Spinal cord (tissue), 10 donors: ENCODE measurements around the gene DDX56. TPM values are rescaled to one million over a fixed set of nuclear protein-coding genes. Genes with fewer than 3 reads are reported as not detected.

ENCODE experiments used
- DNase-seq, 6 donors: peaks; one replicate each; pipeline versions ENCODE4 v3.0.0 to v3.0.0-alpha.2; 2013 to 2015; ENCODE audit warnings: low spot score in 6 of 6, low read depth in 4 of 6
- H3K27ac ChIP-seq: one replicate; pipeline ENCODE4 v1.5.1; 2013; ENCODE audit warnings: low read depth, low read length, control low read depth
- H3K27me3 ChIP-seq: one replicate; pipeline ENCODE4 v1.6.1; 2013; ENCODE audit warnings: low read length; ENCODE audit not compliant: control insufficient read depth, insufficient read depth
- H3K36me3 ChIP-seq: one replicate; pipeline ENCODE4 v1.6.1; 2013; ENCODE audit warnings: low read length; ENCODE audit not compliant: control insufficient read depth, insufficient read depth
- H3K4me1 ChIP-seq: one replicate; pipeline ENCODE4 v1.6.1; 2013; ENCODE audit warnings: low read length; ENCODE audit not compliant: control insufficient read depth, insufficient read depth
- H3K4me3 ChIP-seq: one replicate; pipeline ENCODE4 v1.5.1; 2013; ENCODE audit warnings: low read depth, low read length, control low read depth
- H3K9me3 ChIP-seq: one replicate; pipeline ENCODE4 v1.6.1; 2013; ENCODE audit warnings: low read length; ENCODE audit not compliant: control insufficient read depth, insufficient read depth
- WGBS: methylation state at CpG from one replicate; pipeline ENCODE4 v1.1.5; 2013; ENCODE audit warnings: missing lambda C conversion rate; ENCODE audit not compliant: insufficient coverage; 5-methylcytosine and 5-hydroxymethylcytosine counted together
- polyA plus RNA-seq, 2 donors: library from polyadenylated mRNA; unstranded; fragments of 120-200 nt; gene quantifications; one replicate each; pipeline ENCODE4 v1.2.1, GENCODE V29; 2013; ENCODE audit not compliant: insufficient read length in 2 of 2
- total RNA-seq, 2 donors: library from RNA; depleted of rRNA in 1 of 2; stranded (reverse); fragments of 120-200 nt in 1 of 2; fragments of >200 nt in 1 of 2; gene quantifications; one replicate each; pipeline versions ENCODE4 v1.2.3 to v1.2.4, GENCODE V29; 2013 to 2014
- donor health status: healthy.

The DDX56 gene
- total and polyA plus RNA-seq, 4 donors = 37.0 to 80.4 (median 60.8) TPM

DNA sequence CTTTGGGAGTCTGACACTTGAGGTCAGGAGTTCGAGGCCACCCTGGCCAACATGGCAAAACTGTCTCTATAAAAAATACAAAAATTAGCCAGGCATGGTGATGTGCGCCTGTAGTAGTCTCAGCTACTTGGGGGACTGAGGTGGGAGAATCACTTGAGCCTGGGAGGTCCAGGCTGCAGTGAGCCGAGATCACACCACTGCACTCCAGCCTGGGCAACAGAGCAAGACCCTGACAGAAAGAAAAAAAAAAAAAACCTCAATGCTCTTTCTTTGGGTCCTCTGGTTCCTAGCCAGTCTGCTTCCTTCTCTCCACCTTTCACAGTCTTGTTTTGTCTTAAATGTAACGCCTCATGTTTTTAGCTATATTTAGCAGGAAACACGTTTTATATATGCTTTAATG is 42.1 kb upstream of the DDX56 start:
- 100% methylated on average over 1 of the region's 5 CpGs for WGBS

DNA sequence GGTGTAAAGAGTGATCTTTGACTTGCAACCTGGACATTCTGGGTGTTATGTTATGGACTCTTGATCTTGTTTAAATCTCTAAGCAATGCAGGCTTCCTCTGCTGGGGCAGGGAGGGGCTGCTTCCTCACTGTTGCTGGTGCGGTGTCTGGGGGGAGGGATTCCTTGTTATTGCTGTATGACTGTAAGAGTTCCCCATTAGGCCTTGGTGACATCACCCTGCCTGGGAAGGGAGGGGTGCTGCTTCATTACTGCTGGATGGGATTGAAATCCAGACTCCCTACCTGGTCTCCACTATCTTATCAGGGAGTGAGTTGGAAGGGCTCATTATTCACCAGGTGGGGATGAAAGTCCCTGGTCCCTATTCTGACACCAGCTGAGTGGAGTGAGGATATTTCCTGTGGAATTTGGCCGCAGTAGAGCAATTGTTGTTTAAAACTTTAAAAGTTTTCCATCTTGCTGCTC is 41.5 kb upstream of the DDX56 start:
- Histone ChIP-seq H3K36me3 (no peaks in the 10 kb centered on the region), H3K4me3 (no peak overlapping the region), H3K9me3 (no peaks in the 10 kb centered on the region), H3K27me3 (no peaks in the 10 kb centered on the region), H3K4me1 (peaks cover 2% of the 10 kb centered on the region), H3K27ac (no peak overlapping the region)
- WGBS = 100% methylated on average over 2 of the region's 2 CpGs
- no peak for DNase-seq

More for the DNA sequence above, 42.1 kb upstream of the DDX56 start:
- H3K4me3 ChIP-seq = no peak overlapping the region
- no peak for DNase-seq
- no peaks in the 10 kb centered on the region for H3K36me3 ChIP-seq
- H3K4me1 ChIP-seq = peaks cover 2% of the 10 kb centered on the region
- H3K27me3 ChIP-seq = no peaks in the 10 kb centered on the region
- H3K27ac ChIP-seq = no peak overlapping the region
- no peaks in the 10 kb centered on the region for H3K9me3 ChIP-seq

DNA sequence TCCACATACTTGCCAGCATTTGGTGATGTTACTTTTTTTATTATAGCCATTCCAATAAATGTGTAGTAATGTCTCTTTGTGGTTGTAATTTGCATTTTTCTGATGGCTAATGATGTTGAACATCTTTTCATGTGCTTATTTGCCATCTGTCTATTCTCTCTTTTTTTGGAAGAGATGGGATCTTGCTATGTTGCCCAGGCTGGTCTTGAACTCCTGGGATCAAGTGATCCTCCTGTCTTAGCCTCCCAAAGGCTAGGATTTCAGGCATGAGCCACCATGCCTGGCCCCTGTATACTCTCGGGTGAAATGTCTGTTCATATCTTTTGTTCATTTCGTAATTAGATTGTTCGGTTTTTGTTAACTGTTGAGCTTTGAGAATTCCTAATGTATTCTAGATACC is 36.1 kb upstream of the DDX56 start:
- DNase-seq = no peak
- peaks cover 20% of the 10 kb centered on the region for H3K4me1 ChIP-seq
- WGBS = 80% methylated on average over 1 of the region's 3 CpGs

DNA sequence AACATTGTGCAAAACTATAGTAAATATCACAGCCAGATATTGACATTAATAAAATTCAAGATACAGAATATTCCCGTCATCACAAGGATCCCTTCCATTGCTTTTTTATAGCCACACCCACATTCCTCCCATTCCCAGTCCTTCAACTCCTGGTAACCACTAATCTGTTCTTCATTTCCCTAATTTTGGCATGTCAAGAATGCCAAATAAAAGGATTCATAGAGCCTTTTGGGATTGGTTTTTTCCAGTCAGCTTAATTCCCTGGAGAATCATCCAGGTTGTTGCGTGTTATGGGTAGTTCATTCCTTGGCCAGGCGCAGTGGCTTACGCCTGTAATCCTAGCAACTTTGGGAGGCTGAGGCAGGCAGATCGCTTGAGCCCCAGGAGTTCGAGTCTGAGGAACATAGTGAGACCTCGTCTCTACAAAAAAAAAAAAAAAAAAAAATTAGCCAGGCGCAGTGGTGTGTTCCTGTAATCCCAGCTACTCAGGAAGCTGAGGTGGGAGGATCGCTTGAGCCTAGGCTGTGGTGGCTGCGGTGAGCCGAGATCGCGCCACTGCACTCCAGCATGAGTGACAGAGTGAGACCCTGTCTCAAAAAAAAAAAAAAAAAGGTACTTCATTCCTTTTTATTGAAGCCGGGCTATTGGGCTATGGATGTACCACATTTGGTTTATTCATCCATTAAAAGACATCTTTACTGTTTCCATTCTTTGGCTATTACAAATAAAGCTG is 35.4 kb upstream of the DDX56 start:
- Histone ChIP-seq H3K4me3 (no peak overlapping the region), H3K27me3 (no peaks in the 10 kb centered on the region), H3K4me1 (peaks cover 20% of the 10 kb centered on the region), H3K36me3 (no peaks in the 10 kb centered on the region), H3K27ac (no peak overlapping the region), H3K9me3 (no peaks in the 10 kb centered on the region)
- WGBS = 92% methylated on average over 7 of the region's 14 CpGs
- DNase-seq = no peak

More for the DNA sequence above, 36.1 kb upstream of the DDX56 start:
- Histone ChIP-seq H3K27ac (no peak overlapping the region), H3K9me3 (no peaks in the 10 kb centered on the region), H3K4me3 (no peak overlapping the region), H3K27me3 (no peaks in the 10 kb centered on the region), H3K36me3 (no peaks in the 10 kb centered on the region)

DNA sequence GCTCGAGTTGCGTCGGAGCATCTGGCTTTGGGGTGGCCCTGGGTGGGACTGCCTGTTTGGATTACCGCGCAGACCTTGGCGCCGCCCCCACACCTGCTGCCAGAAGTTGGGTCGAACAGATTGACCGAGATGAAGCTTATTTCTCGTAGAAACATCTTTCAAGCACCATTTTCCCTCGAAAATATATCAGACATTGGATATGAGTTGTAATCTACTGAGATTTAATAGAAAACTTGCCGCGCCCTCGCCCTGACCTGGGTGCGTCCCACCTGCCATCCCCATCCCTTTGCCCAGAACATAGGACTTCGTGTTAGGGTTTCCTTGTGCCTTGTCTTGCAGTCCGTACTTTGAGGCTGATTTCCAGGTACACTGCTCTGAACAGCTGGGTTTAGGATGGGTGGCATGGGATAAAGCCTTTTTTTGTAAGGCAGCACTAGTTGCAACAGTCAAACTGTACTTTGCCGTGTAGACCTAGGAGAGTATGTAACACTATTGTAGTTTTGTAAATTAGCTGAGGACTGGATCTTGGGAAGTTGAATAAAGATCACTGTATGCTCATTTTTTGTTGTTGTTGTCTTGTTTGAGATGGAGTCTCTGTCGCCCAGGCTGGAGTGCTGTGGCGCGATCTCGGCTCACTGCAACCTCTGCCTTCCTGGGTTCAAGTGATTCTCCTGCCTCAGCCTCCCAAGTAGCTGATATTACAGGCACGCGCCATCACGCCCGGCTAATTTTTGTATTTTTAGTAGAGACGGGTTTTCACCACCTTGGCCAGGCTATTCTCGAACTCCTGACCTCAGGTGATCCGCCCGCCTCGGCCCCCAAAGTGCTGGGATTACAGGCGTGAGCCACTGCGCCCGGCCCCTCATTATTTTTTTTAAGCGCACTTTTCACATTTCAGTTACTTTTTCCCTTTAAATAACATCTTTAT is 33.7 kb upstream of the DDX56 start:
- DNase-seq = no peak
- WGBS = 42% methylated on average over 18 of the region's 35 CpGs
- peak overlapping the region; percentile 94 for H3K27ac ChIP-seq
- no peaks in the 10 kb centered on the region for H3K27me3 ChIP-seq
- no peaks in the 10 kb centered on the region for H3K9me3 ChIP-seq
- no peaks in the 10 kb centered on the region for H3K36me3 ChIP-seq
- H3K4me1 ChIP-seq = peaks cover 20% of the 10 kb centered on the region
- H3K4me3 ChIP-seq = peak overlapping the region; percentile 95

DNA sequence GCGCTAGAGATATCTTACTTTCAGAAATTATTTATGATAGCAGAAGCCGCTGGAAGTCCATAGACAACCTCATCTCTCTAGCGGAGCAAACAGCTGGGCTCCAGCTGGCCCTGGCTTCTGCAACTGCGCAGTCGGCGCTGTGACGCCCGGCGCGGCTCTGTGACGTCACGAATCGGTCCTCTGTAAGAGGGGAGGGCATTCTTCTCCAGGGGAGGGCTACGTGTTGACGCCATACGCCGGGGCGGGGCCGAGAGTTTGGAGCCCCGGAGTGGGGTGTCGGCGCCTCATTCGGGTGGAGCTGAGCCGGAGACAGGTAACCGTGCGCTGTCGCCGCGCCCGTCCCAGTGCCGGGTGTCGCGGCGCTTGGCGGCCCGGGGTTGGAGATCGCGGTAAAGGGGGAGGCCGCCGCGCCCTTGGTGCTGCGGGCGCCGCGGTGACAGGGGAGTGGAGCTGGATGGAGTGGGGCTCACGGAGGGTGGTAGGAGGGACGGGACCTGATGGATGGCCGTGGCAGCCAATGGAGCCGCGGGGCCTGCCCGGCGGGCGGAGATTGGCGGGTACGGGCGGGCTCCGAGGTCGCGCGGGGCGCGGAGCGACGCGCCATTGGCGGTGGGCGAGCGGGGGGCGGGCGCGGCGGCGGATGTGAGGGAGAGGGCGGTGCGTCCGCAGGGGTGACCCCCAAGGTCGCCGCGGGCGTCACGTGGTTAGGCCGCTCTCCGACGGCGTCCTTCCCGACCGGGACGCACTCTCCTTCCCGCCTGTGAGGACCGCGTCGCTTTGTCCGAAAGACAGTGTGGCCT is 32.8 kb upstream of the DDX56 start, which contains the start of gene OGDH:
Gene OGDH (plus strand): TSS at position 287 of the 800 bp plus-strand sequence. CDS start 17,717 bp downstream, outside the sequence.
- H3K4me3 ChIP-seq = peak within 1 kb of the TSS; percentile 95
- no peaks in the 10 kb centered on the region for H3K27me3 ChIP-seq
- peaks cover 20% of the 10 kb centered on the region for H3K4me1 ChIP-seq
- no peaks in the 10 kb centered on the region for H3K9me3 ChIP-seq
- no peaks in the 10 kb centered on the region for H3K36me3 ChIP-seq
- peak within 1 kb of the TSS; percentile 94 for H3K27ac ChIP-seq
- DNase-seq = peak; percentile 95 to 100 (median 98)
- WGBS = 0% methylated on average over 91 of the region's 93 CpGs

DNA sequence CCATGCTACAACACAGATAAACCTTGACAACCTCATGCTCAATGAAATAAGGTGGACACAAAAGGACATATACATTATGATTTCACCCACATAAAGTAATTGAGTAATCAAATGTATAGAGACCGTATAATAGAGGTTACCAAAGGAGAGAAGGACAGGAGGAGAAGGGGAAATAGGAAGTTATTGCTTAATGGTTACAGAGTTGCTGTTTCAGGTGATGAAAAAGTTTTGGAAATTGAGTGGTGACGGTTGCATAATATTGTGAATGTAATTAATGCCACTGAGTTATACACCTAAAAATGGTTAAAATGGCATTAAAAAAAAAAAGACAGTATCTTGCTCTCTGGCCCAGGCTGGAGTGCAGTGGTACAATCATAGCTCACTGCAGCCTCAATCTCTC is 31.2 kb upstream of the DDX56 start:
- DNase-seq = no peak
- Histone ChIP-seq H3K4me1 (peaks cover 20% of the 10 kb centered on the region), H3K27me3 (no peaks in the 10 kb centered on the region), H3K36me3 (no peaks in the 10 kb centered on the region), H3K9me3 (no peaks in the 10 kb centered on the region), H3K27ac (no peak overlapping the region), H3K4me3 (no peak overlapping the region)
- no CpG with 5 or more reads among the region's 2 CpGs for WGBS

DNA sequence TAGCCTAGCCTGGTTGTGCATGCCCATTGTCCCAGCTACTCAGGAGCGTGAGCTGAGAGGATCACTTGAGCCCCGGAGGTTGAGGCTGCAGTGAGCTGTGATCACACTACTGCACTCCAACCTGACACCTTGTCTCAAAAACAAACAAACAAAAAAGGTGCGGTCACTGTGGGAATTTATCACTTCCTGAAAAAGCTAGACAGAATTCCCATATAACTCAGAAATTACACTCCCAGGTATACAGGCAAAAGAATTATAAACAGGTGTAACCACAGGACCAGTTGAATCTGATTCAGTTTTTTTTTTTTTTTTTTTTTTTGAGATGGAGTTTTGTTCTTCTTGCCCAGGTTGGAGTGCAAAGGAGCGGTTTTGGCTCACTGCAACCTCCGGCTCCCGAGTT is 29.5 kb upstream of the DDX56 start:
- H3K9me3 ChIP-seq = no peaks in the 10 kb centered on the region
- WGBS = 56% methylated on average over 2 of the region's 6 CpGs
- no peaks in the 10 kb centered on the region for H3K27me3 ChIP-seq
- peaks cover 19% of the 10 kb centered on the region for H3K4me1 ChIP-seq
- no peak overlapping the region for H3K27ac ChIP-seq
- H3K36me3 ChIP-seq = no peaks in the 10 kb centered on the region
- no peak for DNase-seq
- no peak overlapping the region for H3K4me3 ChIP-seq

DNA sequence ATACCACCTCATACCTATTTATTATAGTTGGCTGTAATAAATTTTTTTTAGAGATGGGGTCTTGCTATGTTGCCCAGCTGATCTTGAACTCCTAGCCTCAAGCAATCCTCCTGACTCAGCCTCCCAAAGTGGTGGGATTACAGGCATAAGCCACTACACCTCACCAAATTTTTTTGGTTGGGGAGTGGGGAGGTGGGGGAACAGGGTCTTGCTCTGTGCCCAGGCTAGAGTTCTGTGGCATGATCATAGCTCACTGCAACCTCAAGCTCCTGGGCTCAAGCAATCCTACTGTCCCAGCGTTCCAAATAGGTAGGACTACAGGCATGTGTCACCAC is 28.8 kb upstream of the DDX56 start:
- no peak overlapping the region for H3K4me3 ChIP-seq
- H3K9me3 ChIP-seq = no peaks in the 10 kb centered on the region
- WGBS = 60% methylated on average over 1 of the region's 1 CpG

More for the DNA sequence above, 28.8 kb upstream of the DDX56 start:
- DNase-seq = no peak
- Histone ChIP-seq H3K4me1 (peaks cover 12% of the 10 kb centered on the region), H3K36me3 (no peaks in the 10 kb centered on the region), H3K27me3 (no peaks in the 10 kb centered on the region), H3K27ac (no peak overlapping the region)
